Activated CD4-positive, alpha-beta T cell treated with anti-CD3 and anti-CD28 coated beads, Interleukin-2, Interleukin-4, amounts not matched to agents 100 ng/mL and 50 ng/mL, durations not matched to agents 16 hours and 8 hours (primary cell): ENCODE measurements around the gene AKIP1.
"Not testable (repeated sequence)": the region's sequence is repeated elsewhere in the genome, so short reads cannot be mapped to it uniquely, and the experiment has no call there.

Experiments used
- DNase-seq: peaks from one replicate; pipeline ENCODE4 v3.0.0-alpha.2; 2020; ENCODE audit warnings: low spot score

The AKIP1 gene, protein sequence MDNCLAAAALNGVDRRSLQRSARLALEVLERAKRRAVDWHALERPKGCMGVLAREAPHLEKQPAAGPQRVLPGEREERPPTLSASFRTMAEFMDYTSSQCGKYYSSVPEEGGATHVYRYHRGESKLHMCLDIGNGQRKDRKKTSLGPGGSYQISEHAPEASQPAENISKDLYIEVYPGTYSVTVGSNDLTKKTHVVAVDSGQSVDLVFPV

DNA sequence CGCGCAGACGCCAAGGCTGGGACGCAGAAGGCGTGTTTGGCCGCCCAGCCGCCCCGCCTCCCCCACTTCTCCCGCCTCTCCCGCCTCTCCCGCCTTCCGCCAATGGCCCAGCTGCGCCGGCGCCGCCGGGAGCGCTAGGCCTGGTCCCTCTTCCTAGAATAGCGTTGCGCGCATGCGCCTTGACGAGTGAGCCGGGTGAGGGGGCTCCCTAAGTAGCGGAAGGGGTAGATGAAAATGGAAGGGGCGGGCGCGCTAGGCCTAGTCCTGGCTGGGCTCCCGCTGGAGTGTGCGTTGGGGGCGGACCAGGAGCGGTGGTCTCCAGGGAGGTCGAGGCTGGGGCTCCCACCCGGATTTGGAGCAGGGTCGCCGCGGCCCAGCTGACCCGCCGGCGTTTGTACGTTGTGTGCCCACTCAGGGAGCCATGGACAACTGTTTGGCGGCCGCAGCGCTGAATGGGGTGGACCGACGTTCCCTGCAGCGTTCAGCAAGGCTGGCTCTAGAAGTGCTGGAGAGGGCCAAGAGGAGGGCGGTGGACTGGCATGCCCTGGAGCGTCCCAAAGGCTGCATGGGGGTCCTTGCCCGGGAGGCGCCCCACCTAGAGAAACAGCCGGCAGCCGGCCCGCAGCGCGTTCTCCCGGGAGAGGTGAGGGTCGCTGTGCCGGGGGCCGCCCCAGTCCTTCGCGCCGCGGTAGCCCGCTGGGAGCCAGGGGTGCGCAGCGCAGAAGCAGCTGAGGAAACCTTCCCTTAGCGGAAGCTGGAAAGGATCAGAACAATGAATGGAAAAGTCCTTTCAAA is at the start of gene AKIP1:
AKIP1 (plus strand) TSS at position 161 of the 795 bp plus-strand sequence; CDS start at position 422, 261 bp downstream.
- DNase-seq, result peak; percentile 92

DNA sequence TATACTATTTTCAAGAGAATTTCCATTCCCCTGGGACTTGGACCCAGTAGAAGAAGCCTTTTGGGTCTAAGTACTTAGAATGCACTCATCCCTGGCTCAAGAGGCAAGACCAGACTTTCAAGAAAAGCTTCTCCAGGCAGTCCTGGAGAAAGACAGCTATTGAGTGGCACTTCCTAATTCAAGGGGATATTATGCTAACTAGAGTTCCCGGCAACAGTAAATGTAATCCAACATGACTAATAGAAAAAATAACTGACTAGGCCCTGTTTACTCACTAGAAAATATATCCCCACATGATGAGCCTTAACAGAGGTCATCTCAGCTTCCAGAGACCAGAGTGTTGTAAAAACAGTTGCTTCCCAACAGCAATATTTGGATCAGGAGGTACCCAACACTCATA is 47.2 kb upstream of the AKIP1 start:
- DNase-seq, result no peak

DNA sequence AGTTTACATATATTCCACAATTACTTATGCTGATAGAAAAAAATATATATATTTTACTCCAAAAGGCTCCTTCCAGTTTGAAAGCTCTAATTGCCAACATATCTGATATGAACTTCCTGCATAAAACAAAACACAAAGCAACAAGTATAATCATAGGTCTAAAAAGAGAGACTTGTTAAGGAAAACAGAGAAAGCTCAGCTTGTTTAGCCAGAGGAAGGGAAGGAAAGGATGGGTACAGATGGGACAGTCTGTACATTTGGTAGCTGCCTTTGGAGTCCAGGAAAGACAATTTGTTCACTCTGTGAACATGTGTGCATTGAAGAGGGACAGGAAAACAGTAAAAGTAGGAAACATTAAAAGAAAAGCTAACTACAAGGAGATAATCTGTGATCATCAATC is 45.7 kb upstream of the AKIP1 start:
- no peak for DNase-seq

DNA sequence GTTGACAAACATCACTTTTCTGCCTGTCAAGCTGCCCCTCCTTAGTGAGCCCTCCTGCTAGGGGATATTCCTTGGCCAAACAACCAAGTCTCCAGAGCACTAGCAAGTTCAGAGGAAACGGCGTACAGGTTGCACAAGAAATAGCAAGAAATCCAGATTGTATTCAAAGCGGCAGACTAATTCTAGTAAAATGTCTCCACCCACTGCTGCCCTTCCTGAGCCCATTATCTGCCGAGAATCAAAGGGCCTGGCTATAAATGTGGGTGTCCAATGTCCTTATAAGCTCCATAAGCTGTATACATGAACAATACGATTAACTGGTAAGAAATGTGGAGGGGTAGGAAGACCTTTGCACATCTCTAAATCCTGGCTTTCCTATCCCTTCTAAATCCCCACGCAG is 44.0 kb upstream of the AKIP1 start:
- DNase-seq, result no peak

DNA sequence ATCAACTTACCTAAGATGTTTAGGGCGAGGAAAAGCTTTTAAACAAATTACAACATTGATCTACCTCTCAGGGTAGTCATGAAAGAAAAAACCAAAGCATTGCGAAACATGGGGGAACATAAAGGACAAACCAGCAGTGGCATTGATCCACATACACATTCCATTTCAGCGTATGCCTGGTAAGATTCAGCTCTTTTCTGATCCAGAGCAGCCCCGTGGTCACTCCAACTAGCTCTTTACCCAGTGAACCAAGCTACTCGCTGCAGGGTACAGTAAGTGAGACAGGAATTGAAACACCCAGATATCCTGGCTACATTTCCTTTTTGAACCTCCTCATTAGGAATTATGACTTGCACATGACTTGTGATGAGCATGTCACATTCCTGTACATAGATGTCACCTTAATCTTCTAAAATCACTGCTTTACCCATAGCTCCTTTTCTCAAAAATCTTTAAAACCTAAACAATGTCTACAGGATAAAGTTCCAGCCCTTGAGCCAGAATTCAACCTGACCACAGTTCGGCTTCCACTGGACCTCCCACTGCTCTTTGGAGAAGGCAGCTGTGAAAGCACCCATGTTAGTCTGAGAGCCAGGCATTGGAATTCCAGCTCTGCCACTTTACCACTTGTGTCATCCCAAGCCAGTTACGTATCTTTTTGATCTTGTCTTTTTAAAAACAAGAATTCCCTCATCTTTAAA is 42.9 kb upstream of the AKIP1 start:
- DNase-seq, result no peak

DNA sequence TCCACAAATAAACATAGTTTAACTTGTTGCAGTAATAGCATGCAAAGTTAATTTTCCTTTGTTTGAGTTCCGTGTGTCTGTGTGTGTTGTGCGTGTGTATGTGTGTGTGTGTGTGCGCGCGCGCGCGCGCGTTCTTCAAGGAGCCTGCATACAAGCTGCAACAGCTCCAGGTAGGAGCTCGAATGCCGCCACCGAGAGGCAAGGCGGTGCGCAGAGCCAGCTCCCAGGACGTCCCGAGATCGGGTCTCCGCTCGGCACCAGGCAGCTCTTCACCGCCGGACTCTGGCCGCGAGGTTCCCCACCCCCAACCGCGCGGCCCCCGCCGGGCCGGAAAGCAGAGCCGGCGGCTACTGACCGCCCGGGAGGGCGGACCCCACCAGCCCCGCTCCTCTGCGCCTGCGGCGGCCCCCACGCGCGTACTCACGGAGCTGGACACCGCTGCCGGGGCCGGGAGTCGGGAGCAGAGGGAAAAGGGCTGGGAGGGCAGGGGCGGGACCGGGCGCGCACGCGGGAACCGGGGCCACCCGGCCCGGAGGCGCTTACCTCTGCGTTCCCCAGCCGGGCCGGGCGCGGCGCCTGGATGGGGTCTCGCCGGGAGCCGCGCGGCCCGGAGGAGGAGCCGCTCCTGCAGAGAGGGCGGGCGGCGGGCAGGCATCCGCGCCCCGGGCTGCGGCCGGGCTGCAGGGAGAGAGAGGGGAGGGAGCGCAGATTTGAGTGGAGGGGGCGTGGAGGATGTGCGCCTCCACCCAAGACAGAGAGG is 40.4 kb upstream of the AKIP1 start:
- peak; percentile 24 for DNase-seq

DNA sequence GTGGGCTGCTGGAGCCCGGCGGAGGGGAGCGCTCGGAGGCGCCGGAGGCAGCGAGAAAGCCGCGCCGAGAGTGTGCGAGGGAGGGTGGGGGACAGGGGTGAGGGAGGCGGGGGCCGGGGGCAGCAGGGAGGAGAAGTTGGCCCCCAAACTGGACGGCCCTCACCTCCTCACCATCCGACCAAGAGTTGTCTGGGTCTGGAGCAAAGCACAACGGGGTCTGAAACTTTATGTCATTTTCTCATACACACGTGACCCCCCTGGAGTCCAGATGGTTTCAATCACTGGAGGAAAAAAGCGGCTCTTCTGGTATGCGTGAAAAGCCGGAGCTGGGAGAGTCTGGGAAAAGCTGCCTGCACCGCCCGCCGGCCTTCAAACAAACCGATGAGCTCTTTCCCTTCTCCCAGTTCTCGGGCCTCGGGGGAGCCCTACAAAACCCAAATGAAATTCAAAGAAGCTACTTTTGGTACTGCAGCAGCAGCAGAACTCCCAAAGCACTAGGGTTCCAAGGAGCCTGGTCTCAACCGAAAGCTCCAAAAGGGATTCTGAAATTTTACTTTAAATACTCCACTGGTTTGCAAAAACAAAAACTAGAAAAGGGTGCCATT is 39.7 kb upstream of the AKIP1 start:
- no peak for DNase-seq

DNA sequence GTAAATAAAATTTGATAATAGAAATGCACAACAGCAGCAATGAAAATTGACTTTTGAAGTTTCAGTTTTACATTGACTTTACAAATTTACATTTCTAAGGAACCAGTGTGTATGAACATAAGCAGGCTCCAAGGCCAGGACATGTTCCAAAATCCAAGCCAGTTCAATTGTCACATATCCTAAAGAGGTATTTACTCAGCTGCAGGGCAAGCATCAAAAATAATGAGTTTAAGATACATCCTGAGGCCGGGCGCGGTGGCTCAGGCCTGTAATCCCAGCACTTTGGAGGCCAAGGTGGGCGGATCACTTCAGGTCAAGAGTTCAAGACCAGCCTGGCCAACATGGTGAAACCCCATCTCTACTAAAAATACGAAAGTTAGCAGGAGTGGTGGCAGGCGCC is 39.0 kb upstream of the AKIP1 start:
- no peak for DNase-seq

DNA sequence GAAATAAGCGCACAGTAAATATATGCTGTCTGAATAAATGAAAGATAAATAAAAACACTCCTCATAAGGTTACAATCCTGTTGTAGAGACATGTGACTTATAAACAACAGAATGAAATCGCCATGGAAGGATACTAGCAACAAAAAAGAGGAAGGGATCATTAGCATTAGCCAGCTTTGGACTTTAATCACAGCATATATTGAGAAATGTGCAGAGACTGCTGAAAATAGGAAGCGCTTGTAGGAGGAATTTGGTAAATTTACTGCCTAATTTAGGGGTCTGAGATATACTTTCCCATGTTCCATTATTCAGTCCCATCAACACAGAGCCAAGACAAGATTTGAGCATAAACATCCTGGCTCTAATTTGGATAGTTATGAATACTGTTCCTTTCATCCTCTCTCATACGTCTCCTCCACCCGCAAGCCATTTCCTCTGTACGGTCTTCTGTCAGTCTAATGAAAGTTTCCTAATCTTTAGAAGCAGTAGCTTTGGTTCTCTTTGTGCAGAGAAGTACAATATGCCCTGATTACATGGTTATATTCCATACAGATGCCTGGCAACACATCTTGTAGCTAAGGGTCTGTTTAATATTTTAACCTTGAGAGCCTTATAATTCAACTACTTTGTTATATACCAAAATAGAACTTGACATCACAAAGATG is 37.1 kb upstream of the AKIP1 start:
- no peak for DNase-seq

DNA sequence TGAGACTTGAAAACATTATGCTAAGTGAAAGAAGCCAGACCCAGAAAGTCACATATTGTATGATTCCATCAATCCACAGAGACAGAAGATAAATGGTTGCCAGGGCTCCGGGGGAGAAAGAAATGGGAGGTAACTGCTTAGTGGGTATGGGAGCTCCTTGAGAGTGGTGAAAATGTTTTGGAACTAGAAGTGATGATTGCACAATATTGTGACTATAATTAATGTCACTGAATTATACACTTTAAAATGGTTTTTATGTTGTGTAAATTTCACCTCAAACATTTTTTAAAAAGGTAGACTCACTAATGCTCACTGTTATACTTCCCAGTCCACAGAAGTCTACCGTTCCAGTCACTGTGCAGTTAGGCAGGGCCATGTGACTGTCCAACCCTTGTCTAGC is 32.2 kb upstream of the AKIP1 start:
- DNase-seq, result no peak

DNA sequence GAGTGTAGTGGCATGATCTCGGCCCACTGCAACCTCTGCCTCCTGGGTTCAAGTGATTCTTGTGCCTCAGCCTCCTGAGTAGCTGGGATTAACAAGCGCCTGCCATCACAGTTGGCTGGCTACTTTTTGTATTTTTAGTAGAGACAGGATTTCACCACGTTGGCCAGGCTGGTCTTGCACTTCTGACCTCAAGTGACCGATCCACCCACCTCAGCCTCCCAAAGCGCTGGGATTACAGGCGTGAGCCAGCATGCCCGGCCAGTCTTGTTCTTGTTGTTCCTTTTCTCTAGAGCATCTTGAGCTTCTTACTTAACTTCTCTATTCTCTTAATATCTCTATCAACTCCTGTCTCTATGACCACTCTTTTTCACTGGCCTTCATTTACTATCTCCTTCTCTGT is 29.4 kb upstream of the AKIP1 start:
- DNase-seq, result not testable (repeated sequence)

DNA sequence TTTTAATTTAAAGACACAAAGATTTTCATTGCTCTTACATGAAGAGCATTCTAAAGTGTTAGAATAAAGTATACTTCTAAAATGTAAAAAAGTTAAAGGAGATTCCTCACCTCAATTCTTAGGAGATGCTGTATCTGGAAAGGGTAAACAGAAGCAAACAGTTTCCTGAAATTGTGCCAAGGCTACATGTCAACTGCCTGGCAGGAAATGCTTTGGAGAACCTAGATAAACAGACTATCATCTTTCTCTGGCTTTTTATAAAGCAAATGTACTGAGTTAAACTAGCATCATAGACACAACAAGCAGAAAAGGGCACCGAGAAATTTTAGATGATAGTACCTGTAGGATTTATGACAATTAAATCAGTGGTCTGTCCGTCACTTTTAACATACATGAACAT is 24.7 kb upstream of the AKIP1 start:
- DNase-seq, result no peak

DNA sequence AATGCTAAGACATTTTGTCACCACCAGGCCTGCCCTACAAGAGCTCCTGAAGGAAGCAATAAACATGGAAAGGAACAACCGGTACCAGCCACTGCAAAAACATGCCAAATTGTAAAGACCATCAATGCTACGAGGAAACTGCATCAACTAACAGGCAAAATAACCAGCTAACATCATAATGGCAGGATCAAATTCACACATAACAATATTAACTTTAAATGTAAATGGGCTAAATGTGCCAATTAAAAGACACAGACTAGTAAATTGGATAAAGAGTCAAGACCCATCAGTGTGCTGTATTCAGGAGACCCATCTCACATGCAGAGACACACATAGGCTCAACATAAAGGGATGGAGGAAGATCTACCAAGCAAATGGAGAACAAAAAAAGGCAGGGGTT is 19.8 kb upstream of the AKIP1 start:
- not testable (repeated sequence) for DNase-seq

DNA sequence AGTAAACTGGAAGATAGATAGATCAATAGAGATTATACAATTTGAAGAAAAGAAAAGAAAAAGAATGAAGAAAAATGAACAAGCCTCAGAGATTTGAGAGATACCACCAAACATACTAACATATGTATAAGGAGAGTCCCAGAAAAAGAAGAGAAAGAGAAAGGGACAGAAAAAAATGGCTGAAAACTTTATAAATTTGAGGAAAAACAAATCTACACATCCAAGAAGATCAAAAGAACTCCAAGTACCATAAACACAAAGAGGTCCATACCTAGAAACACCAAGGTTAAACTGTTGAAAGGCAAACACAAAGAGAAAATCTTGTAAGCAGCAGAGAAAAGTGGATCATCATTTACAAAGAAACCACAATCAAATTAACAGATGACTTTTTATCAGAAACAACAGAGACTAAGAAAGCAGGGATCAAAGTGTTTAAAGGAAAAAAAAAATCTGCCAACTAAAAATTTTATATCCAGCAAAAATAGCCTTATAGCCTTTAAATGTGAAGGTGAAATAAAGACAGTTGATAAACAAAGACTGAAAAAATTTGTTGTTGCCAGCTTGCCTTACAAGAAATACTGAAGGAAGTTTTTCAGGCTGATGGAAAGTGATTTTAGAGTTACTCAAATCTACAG is 11.8 kb upstream of the AKIP1 start:
- DNase-seq, result no peak

DNA sequence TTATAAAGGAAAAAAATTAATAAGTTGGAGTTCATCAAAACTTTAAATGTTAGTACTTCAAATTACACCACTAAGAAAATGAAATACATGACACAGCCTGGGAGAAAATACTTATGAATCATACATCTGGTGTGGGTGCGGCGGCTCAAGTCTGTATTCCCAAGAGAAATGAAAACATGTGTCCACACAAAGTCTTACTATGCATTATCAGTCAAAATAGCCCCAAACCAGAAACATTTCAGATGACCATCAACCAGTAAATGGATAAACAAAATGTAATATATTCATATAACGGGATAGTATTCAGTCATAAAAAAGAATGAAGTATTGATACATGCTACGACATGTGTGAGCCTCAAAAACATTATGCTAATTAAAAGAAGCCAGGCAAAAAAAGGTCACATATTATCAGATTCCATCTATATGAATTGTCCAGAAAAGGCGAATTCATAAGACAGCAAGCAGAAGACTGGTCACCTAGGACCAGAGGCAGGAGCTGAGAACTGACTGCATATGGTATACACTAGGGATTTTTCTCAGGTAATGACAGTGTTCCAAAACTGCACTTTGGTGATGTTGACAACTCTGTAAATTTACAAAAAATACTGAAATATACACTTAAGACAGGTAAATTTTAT is 5.3 kb upstream of the AKIP1 start:
- no peak for DNase-seq

DNA sequence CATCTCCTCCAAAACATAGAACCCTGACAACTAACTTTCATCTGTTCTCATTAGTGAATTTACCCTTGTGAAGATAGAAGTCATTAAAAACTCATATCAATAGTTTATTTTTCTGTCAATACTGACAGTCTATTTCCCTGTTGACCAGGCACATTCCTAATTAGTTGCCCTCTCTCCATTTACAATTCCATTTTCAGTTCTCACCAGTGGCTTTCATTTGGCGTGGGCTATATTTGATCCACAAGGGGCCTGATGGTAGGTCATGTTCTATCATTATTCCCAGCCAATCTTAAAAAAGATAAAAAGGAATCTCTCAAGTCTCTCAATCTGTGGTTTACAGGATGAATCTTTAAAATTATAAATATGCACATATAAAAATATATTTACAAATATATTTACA is 3.9 kb upstream of the AKIP1 start:
- DNase-seq, result no peak

DNA sequence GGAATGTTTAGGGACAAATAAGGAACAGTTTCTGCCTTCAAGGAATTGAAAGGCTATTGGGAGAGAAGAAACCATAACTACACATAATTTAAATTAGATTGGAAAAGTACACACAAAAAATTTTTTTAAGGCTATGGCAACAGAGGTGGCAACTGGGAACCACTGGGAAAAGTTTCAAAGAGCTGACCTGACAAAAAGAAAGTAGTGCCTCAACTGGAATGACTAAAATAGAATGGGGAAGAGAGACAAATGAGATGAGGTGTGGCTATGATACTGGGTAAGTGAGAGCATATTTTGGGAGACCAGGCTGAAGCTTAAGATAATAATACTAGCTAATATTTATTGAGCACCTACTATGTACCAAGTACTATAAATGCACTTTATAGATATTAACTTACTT is 2.9 kb upstream of the AKIP1 start:
- no peak for DNase-seq

DNA sequence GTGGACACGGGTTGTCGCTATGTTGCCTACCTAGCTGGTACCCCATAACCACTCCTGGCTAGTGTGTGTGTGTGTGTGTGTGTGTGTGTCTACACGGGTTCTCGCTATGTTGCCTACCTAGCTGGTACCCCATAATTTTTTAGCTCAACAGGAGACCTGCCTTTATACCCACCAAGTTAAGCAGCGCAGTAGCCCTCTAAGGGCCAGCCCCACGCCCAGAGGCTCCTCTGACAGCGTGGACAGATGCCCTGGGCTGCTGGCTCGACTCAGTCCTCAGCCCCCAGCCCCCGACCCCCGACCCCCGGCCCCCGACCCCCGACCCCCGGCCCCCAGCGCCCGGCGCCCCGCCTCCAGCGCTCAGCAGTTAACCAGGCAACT is 351 bp upstream of the AKIP1 start:
- no peak for DNase-seq

DNA sequence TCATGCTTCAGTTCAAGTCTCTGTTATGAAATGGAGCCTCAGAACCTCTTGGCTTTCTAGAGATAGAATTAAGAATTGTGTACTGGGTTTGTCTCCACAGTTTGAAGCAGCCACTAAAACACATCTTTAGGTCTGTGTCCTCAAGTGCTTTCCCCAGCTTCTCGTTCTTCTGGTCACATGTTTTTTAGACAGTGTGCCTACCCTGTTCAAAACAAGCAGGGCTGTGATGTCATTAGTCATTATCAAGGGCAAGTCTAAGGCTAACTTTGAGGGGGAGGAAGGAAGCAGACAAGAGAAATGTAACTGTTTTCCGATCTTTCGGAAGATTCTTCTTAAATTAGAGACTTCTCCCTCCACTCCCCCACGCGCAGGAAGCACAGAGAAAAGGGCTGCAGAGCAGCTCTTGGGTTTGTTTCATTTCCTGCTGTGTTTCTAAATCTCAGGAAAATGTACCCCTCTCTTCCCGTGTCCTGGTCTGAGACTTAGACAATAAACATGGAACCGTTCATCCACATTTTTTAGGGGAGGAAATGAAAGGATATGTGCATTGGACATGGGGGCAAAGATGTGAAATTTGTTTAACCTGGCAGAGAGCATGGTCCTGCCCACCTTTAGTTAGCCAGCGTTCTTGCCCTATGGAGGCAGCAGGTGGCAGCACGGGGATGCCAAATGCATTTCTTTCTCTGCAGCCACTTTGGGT is 3.1 kb downstream of the AKIP1 start:
- DNase-seq, result peak; percentile 51

DNA sequence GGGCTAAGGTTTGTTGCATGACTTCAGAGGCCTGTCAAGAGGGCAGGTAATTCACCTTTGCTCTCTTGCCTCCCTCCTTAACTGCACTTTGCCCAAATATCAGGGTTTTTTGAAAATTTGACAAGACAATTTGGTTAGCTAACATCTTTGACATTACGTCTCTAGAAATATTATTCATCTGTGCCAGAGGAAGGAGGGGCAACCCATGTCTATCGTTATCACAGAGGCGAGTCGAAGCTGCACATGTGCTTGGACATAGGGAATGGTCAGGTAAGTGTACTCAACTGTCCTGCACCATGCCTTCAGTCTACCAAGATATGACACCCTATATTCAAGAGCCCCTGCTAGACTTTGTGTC is 3.7 kb downstream of the AKIP1 start:
- DNase-seq, result no peak
